ENCODE measurements around the gene TBPL1. TPM values are rescaled to one million over a fixed set of nuclear protein-coding genes. Genes with fewer than 3 reads are reported as not detected.

TBPL1 gene
- total RNA-seq, 2 donors from 2014 or later, result 27.7 to 30.8 TPM

DNA sequence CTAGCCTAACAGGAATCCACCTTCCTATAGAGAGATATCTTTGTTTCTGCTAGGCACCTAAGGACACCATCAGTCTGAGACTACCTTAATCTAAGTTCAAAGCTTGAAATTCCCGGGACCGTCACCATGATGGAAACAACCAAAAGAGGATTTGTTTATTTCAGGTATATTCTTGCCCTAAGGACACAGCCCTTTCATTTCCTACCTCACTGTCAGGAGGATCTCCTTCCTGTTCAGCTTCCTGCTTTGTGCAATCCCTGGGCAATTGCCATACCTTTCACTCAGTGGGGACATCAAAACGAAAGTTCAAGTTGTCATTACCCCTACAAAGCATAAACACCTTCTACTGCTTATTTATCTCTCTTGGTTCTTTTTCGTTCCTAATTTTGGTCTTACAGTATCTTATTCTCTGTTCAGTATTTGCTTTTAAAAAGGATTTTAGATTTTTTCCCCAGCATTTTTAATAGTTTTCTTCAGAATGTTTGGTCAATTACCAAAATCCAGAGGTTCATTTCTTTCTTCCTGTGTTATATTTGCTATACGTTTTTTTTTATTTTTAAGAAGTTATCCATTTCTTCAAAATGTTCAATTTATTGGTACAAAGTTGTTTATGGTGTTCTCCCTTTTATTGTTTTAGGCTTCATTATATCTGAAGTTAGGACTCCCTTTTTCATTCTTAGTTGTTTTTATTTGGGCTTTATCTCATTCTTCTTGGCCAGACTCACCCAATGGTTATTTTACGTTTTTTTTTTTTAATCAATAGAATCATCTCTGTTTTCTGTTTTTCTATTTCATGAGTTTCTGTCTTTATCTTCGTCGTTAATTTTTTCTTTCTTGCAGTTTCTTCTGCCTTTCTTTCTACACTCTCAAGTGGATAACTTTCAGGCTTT, 13.0 kb upstream of the TBPL1 start:
- Histone ChIP-seq H3K36me3 (no peaks in the 10 kb centered on the region), H3K27me3 (replicated peaks; ENCODE audit: insufficient read depth) (no peaks in the 10 kb centered on the region), H3K9me3 (no peaks in the 10 kb centered on the region), H3K4me3 (no peak overlapping the region), H3K4me1 (replicated peaks) (no peaks in the 10 kb centered on the region), H3K27ac (no peak overlapping the region)
- intact Hi-C loops (cut with DNase I), result no loop called here
- no peak for TF ChIP-seq POLR2A (IDR thresholded peaks at IDR 0.05)
- TF ChIP-seq, protein P1, sequence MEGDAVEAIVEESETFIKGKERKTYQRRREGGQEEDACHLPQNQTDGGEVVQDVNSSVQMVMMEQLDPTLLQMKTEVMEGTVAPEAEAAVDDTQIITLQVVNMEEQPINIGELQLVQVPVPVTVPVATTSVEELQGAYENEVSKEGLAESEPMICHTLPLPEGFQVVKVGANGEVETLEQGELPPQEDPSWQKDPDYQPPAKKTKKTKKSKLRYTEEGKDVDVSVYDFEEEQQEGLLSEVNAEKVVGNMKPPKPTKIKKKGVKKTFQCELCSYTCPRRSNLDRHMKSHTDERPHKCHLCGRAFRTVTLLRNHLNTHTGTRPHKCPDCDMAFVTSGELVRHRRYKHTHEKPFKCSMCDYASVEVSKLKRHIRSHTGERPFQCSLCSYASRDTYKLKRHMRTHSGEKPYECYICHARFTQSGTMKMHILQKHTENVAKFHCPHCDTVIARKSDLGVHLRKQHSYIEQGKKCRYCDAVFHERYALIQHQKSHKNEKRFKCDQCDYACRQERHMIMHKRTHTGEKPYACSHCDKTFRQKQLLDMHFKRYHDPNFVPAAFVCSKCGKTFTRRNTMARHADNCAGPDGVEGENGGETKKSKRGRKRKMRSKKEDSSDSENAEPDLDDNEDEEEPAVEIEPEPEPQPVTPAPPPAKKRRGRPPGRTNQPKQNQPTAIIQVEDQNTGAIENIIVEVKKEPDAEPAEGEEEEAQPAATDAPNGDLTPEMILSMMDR (IDR thresholded peaks at IDR 0.05), result no peak
- TF ChIP-seq POLR2AphosphoS5 (IDR thresholded peaks at IDR 0.05), result no peak
- 73% methylated on average over 8 of the region's 8 CpGs for WGBS
- DNase-seq (ENCODE audit: low spot score), result no peak

DNA sequence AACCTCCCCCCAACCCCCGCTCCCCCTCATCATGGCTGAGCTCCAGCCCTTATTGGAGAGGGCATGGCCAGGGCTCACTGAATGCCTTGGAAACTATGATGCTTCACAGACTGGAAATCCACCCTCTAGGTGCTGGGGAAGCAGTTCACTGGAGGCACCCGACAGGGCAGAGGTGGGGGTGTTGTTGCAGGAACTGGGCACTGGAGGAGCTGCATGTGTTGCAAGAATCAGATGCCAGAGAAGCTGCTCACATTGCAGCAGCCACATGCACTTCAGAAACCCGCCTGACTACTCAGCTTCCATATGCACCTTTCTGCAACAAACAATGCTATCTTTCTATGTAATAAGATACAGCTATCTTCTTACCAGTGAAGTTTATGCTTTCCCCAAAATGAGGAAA, 7.9 kb upstream of the TBPL1 start:
- no peaks in the 10 kb centered on the region for H3K9me3 ChIP-seq
- H3K36me3 ChIP-seq, result no peaks in the 10 kb centered on the region
- H3K4me3 ChIP-seq, result no peak overlapping the region
- 69% methylated on average over 3 of the region's 3 CpGs for WGBS
- no peak for DNase-seq (ENCODE audit: low spot score)
- no peaks in the 10 kb centered on the region for H3K27me3 ChIP-seq (replicated peaks; ENCODE audit: insufficient read depth)
- H3K4me1 ChIP-seq (replicated peaks), result no peaks in the 10 kb centered on the region
- no peak overlapping the region for H3K27ac ChIP-seq
- intact Hi-C loops (cut with DNase I), result no loop called here
- no peak for TF ChIP-seq POLR2A (IDR thresholded peaks at IDR 0.05)
- no peak for TF ChIP-seq POLR2AphosphoS5 (IDR thresholded peaks at IDR 0.05)
- TF ChIP-seq, protein P1 (IDR thresholded peaks at IDR 0.05), result no peak

DNA sequence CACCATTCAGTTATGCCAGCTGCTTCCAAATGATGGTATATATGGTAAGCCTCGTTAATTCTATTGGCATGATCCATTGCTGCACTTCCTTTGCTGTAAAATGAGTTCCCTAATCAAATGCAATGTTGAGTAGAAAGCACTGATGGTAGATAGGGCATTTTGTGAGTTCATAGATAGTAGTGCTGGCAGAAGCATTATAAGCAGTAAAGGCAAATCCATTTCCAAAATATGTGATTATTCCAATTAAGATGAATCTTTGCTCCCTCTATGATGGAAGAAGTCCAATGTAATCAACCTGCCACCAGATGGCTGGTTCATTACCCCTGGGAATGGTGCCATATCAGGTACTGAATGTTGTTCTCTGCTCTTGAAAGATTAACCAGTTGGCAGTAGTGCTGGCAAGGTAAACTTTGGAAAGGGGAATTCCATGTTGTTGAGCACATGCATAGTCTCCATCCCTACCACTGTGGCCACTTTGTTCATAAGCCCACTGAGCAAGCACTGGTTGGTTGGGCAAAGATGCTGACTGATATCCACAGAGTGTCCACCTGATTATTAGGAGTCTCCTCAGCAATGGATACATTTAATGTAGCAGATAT, 5.6 kb upstream of the TBPL1 start:
- Histone ChIP-seq H3K36me3 (no peaks in the 10 kb centered on the region), H3K4me1 (replicated peaks) (no peaks in the 10 kb centered on the region), H3K4me3 (no peak overlapping the region), H3K27ac (no peak overlapping the region), H3K9me3 (no peaks in the 10 kb centered on the region), H3K27me3 (replicated peaks; ENCODE audit: insufficient read depth) (no peaks in the 10 kb centered on the region)
- no peak for TF ChIP-seq POLR2A (IDR thresholded peaks at IDR 0.05)
- TF ChIP-seq, protein P1 (IDR thresholded peaks at IDR 0.05), result no peak
- peak; percentile 47 for TF ChIP-seq POLR2AphosphoS5 (IDR thresholded peaks at IDR 0.05)
- intact Hi-C loops (cut with DNase I), result no loop called here
- 58% methylated on average over 1 of the region's 1 CpG for WGBS
- DNase-seq (ENCODE audit: low spot score), result peak; percentile 13

DNA sequence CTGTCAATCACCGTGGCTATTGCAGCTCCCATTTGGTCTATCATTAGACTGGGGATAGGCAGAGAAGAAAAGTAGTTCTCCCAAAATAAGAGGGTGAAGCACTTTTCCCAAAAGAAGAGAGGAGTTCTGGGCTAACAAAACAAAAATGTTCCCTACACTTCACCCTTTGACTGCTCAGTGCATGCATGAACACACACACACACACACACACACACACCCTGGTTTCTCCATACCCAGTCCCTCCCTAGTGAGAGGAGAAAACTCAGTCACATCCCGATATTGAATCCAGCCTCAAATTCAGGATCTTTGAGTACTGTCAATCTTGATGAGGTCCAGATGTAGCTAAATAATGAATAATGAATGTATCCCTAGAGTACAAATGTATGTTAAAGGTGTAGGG, 4.6 kb upstream of the TBPL1 start:
- intact Hi-C loops (cut with DNase I), result no loop called here
- no peaks in the 10 kb centered on the region for H3K27me3 ChIP-seq (replicated peaks; ENCODE audit: insufficient read depth)
- no peaks in the 10 kb centered on the region for H3K36me3 ChIP-seq
- DNase-seq (ENCODE audit: low spot score), result no peak
- 95% methylated on average over 2 of the region's 2 CpGs for WGBS
- H3K9me3 ChIP-seq, result no peaks in the 10 kb centered on the region
- no peaks in the 10 kb centered on the region for H3K4me1 ChIP-seq (replicated peaks)
- H3K4me3 ChIP-seq, result no peak overlapping the region
- H3K27ac ChIP-seq, result no peak overlapping the region
- TF ChIP-seq POLR2AphosphoS5 (IDR thresholded peaks at IDR 0.05), result no peak
- TF ChIP-seq, protein P1 (IDR thresholded peaks at IDR 0.05), result no peak
- TF ChIP-seq POLR2A (IDR thresholded peaks at IDR 0.05), result no peak

Measured in prostate gland (tissue), 2 donors.